PC-3 (cell line): ENCODE results near the gene PTCH1. TPM values are rescaled to one million over a fixed set of nuclear protein-coding genes. Genes with fewer than 3 reads are reported as not detected.

Experiments used
- ATAC-seq: fragments of 200-7000 bp; cut with Tn5 transposase; 2 replicates; pipeline ENCODE4 v1.9.1; 2020; ENCODE audit warnings: mild to moderate bottlenecking, moderate library complexity
- BruUV-seq: library from RNA; stranded (reverse); fragments of 400-500 nt; replicated peaks from 2 replicates; lab custom pipeline; 2021; lab: Mats Ljungman, UMichigan
- CTCF ChIA-PET: fragments of 300-600 bp; sonication (Branson Sonifier 250); formaldehyde crosslinking; loops from one replicate; lab custom pipeline; 2022; ENCODE audit warnings: antibody characterized with exemption; lab: Charles Lee
- POLR2A ChIA-PET: fragments of 300-600 bp; sonication (Branson Sonifier 250); formaldehyde crosslinking; loops from one replicate; lab custom pipeline; 2022; ENCODE audit warnings: antibody characterized with exemption; ENCODE audit not compliant: unreplicated experiment; lab: Charles Lee
- DNase-seq: peaks from one replicate; pipeline ENCODE4 v3.0.0-alpha.2; 2015
- H2AFZ ChIP-seq: fragments of 300-600 bp; sonication (generic); 2 replicates; pipeline ENCODE4 v1.6.0; 2016; ENCODE audit warnings: antibody characterized with exemption, low read length
- H3F3A ChIP-seq: fragments of 300-600 bp; sonication (generic); one replicate; pipeline ENCODE4 v1.6.0; 2017; ENCODE audit warnings: antibody characterized with exemption, low read length, control low read depth, mild to moderate bottlenecking; ENCODE audit not compliant: unreplicated experiment
- H3K27ac ChIP-seq: fragments of 300-600 bp; sonication (generic); 2 replicates; pipeline ENCODE4 v1.5.1; 2016; ENCODE audit warnings: mild to moderate bottlenecking, low read length
- H3K27me3 ChIP-seq: fragments of 300-600 bp; sonication (generic); 2 replicates; pipeline ENCODE4 v1.6.1; 2016; ENCODE audit warnings: low read length, mixed read lengths
- H3K36me3 ChIP-seq: fragments of 300-600 bp; sonication (generic); 2 replicates; pipeline ENCODE4 v1.6.1; 2016; ENCODE audit warnings: low read depth, mixed run types, low read length, mixed read lengths
- H3K4me1 ChIP-seq: fragments of 300-600 bp; sonication (generic); 2 replicates; pipeline ENCODE4 v1.5.1; 2016; ENCODE audit warnings: low read length; ENCODE audit not compliant: insufficient read depth
- H3K4me2 ChIP-seq: fragments of 300-600 bp; sonication (generic); 2 replicates; pipeline ENCODE4 v1.6.0; 2016; ENCODE audit warnings: low read length
- H3K4me3 ChIP-seq: fragments of 300-600 bp; sonication (generic); 2 replicates; pipeline ENCODE4 v1.5.1; 2016; ENCODE audit warnings: mild to moderate bottlenecking, low read length, mixed read lengths
- H3K79me2 ChIP-seq: fragments of 300-600 bp; sonication (generic); 2 replicates; pipeline ENCODE4 v1.6.1; 2017; ENCODE audit warnings: low read length, mixed read lengths
- H3K9ac ChIP-seq: fragments of 300-600 bp; sonication (generic); 2 replicates; pipeline ENCODE4 v1.6.0; 2016; ENCODE audit warnings: mild to moderate bottlenecking, low read length
- H3K9me2 ChIP-seq: fragments of 300-600 bp; sonication (generic); replicated peaks from 2 replicates; pipeline ENCODE4 v1.6.1; 2016; ENCODE audit warnings: mixed run types, low read length, mixed read lengths
- H3K9me3 ChIP-seq: fragments of 300-600 bp; sonication (generic); 2 replicates; pipeline ENCODE4 v1.6.1; 2016; ENCODE audit warnings: low read length, mixed read lengths
- H4K20me1 ChIP-seq: fragments of 300-600 bp; sonication (generic); 2 replicates; pipeline ENCODE4 v1.6.1; 2016; ENCODE audit warnings: low read length, mixed read lengths
- EZH2 ChIP-seq: fragments of 300-600 bp; sonication (generic); IDR thresholded peaks from one replicate; pipeline ENCODE4 v1.6.1; 2017; ENCODE audit warnings: antibody characterized with exemption, mild to moderate bottlenecking, low read length; ENCODE audit not compliant: unreplicated experiment
- EZH2phosphoT487 ChIP-seq: fragments of 300-600 bp; sonication (generic); IDR thresholded peaks from 2 replicates; pipeline ENCODE4 v1.6.1; 2018; ENCODE audit warnings: mild to moderate bottlenecking, antibody characterized with exemption, low read length, borderline replicate concordance
- intact Hi-C: fragments of 100-400 bp; cut with micrococcal nuclease; formaldehyde crosslinking; loops from 2 replicates; pipeline ENCODE4 v1.9.0; 2023
- total RNA-seq: library from RNA; depleted of rRNA; stranded (reverse); fragments of >200 nt; gene quantifications from 2 replicates; pipeline ENCODE4 v1.2.3, GENCODE V29; 2014
- TF ChIP-seq, protein P1 (sequence below): fragments of 300-600 bp; sonication (generic); conservative IDR thresholded peaks from 2 replicates; pipeline ENCODE4 v1.5.1; 2017; ENCODE audit warnings: antibody characterized with exemption, low read depth, mild to moderate bottlenecking, low read length

The PTCH1 gene
- total RNA-seq, 1 experiment from 2014 or later: 0.77 TPM

DNA sequence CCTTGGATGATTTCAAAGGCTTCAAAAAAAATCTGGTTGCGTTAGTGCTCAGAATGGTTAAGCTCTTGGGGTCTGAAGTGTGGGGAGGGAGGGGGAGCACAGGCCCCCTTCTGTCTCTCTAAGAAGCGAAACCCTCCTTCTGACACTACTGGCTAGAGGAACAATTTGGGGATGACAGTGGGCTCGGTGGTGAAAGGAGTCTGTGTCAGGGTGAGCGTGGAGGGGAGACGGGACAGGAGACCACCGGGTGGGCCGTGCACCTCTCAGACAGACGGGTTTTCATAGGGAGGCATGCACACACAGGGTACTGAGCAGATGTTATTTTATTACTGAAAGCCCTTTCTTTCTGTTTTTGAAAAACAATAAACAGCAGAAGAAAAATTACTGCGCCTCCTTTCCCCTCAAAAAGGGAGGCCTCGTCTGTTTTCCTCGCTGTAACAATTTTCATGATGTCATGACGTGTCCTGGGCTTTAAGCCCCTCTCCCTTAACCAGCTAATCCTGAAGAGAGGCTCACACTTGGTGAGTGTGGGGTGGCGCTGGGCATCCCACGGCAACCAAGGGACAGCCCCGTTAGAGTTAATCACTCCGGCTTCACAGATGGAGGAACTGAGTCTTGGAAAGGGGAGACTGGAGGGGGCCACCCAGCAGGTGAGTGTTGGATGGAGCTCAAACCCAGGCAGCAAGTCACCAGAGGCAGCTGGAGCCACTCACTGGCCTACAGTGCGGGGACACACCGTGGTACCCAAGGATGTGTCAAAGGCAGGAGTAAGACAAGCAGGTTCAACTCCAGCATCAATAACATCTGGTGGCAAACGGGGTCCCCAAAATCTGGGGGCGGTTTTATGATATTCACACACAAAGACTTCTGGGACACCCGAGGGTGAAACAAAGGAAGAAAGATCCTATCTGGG lies 53.4 kb downstream of the PTCH1 start:
- ChIA-PET POLR2A (interaction anchor here (0.6 kb wide), 1 partner anchor 577 kb away, joined by 4 read pairs; no protein-coding TSS in a partner anchor), CTCF (no interaction called here)
- DNase-seq (no peak), ATAC-seq (no peak)
- H3K27ac ChIP-seq: no peak overlapping the region
- H3F3A ChIP-seq: no peaks in the 10 kb centered on the region
- no peaks in the 10 kb centered on the region for H3K9me2 ChIP-seq
- TF ChIP-seq, protein P1, sequence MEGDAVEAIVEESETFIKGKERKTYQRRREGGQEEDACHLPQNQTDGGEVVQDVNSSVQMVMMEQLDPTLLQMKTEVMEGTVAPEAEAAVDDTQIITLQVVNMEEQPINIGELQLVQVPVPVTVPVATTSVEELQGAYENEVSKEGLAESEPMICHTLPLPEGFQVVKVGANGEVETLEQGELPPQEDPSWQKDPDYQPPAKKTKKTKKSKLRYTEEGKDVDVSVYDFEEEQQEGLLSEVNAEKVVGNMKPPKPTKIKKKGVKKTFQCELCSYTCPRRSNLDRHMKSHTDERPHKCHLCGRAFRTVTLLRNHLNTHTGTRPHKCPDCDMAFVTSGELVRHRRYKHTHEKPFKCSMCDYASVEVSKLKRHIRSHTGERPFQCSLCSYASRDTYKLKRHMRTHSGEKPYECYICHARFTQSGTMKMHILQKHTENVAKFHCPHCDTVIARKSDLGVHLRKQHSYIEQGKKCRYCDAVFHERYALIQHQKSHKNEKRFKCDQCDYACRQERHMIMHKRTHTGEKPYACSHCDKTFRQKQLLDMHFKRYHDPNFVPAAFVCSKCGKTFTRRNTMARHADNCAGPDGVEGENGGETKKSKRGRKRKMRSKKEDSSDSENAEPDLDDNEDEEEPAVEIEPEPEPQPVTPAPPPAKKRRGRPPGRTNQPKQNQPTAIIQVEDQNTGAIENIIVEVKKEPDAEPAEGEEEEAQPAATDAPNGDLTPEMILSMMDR: no peak
- no peak for TF ChIP-seq EZH2phosphoT487
- no peak for TF ChIP-seq EZH2
- H3K36me3 ChIP-seq: no peaks in the 10 kb centered on the region
- H3K79me2 ChIP-seq: no peaks in the 10 kb centered on the region
- no peaks in the 10 kb centered on the region for H3K4me1 ChIP-seq
- no TSS peak for BruUV-seq
- no peaks in the 10 kb centered on the region for H3K27me3 ChIP-seq
- H3K4me3 ChIP-seq: no peak overlapping the region
- no peak overlapping the region for H3K9ac ChIP-seq
- no peaks in the 10 kb centered on the region for H3K9me3 ChIP-seq
- no peak overlapping the region for H2AFZ ChIP-seq
- intact Hi-C loops: no loop called here
- no peaks in the 10 kb centered on the region for H4K20me1 ChIP-seq
- no peak overlapping the region for H3K4me2 ChIP-seq

DNA sequence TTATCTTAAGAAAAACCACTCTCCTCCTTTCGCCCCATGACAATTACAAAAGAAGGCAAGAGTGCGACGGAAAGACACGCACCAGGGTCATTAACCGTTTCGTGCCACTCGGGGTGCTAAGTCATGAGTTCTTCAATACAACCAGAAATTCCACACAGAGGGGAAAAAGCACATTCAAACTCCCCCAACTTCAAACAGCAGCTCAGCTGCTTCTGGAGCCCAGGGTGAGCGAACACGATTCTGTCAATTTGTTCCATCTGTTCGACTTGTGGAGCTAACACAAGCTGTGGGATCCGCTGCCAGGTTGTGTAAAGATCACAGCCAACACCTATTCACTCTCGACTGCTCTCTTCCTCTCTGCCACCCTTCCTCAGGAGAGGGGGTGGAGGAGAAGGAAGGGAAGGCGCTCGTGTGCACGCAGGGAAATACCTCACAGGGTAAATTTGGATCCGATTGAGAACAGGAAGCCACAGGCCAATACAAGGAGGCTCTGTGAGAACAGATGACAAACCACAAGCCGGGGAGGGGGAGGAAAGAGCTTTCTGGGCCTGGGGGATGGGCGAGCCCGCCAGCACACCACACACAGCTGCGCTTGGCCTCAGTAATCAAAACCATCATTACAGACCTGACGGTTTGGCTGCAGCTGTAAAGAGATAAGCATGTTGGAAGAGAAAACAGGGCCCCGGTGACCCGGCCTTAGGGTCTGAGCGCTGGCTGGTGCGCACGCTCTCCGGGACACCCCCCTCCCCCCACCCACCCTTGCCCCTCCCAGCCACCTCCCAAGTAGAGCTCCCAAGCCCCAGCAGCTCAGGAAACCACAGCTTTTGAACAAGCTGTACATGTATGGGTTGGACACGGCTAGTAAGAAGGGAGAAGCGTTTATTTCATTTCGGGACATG lies 54.3 kb downstream of the PTCH1 start:
- H3K4me3 ChIP-seq: no peak overlapping the region

More for the DNA sequence above, 54.3 kb downstream of the PTCH1 start:
- intact Hi-C loops: no loop called here
- Histone ChIP-seq H3K9me2 (no peaks in the 10 kb centered on the region), H3F3A (no peaks in the 10 kb centered on the region), H3K9ac (no peak overlapping the region), H3K36me3 (no peaks in the 10 kb centered on the region), H3K79me2 (no peaks in the 10 kb centered on the region), H2AFZ (no peak overlapping the region), H3K4me2 (no peak overlapping the region), H3K27me3 (no peaks in the 10 kb centered on the region), H3K9me3 (no peaks in the 10 kb centered on the region), H3K27ac (no peak overlapping the region), H4K20me1 (no peaks in the 10 kb centered on the region), H3K4me1 (no peaks in the 10 kb centered on the region)
- TF ChIP-seq, protein P1: no peak
- no peak for TF ChIP-seq EZH2
- TF ChIP-seq EZH2phosphoT487: no peak
- DNase-seq (no peak), ATAC-seq (no peak)
- ChIA-PET POLR2A (no interaction called here), CTCF (no interaction called here)
- BruUV-seq: no TSS peak
